IgD-negative memory B cell (primary cell): ENCODE data around the gene FAM240A. TPM values are rescaled to one million over a fixed set of nuclear protein-coding genes. Genes with fewer than 3 reads are reported as not detected.

Experiments used
- H3K27ac Mint-ChIP-seq, 3 donors: one replicate each; pipeline ENCODE4 v1.8.0; 2020 to 2022; ENCODE audit warnings: mild to moderate bottlenecking in 3 of 3, mixed read lengths in 3 of 3, moderate library complexity in 1 of 3
- H3K27me3 Mint-ChIP-seq: one replicate; pipeline ENCODE4 v1.8.0; 2021; ENCODE audit warnings: mixed read lengths
- H3K36me3 Mint-ChIP-seq: one replicate; pipeline ENCODE4 v1.8.0; 2020; ENCODE audit warnings: mild to moderate bottlenecking, mixed read lengths
- H3K4me1 Mint-ChIP-seq, 3 donors: one replicate each; pipeline ENCODE4 v1.8.0; 2020 to 2022; ENCODE audit warnings: mixed read lengths in 3 of 3, mild to moderate bottlenecking in 1 of 3
- H3K4me3 Mint-ChIP-seq, 4 donors: one replicate each; pipeline ENCODE4 v1.8.0; 2020 to 2022; ENCODE audit warnings: mild to moderate bottlenecking in 4 of 4, mixed read lengths in 4 of 4, moderate library complexity in 3 of 4
- H3K9me3 Mint-ChIP-seq, 3 donors: one replicate each; pipeline ENCODE4 v1.8.0; 2020 to 2021; ENCODE audit warnings: mixed read lengths in 3 of 3, mild to moderate bottlenecking in 1 of 3
- polyA plus RNA-seq: library from polyadenylated mRNA; unstranded; fragments of 300-500 nt; fragmentation: Illumina TruSeq; gene quantifications from one replicate; pipeline ENCODE4 v1.2.3, GENCODE V29; 2021

The FAM240A gene
- polyA plus RNA-seq, 1 donor from 2014 or later = not detected

GRCh38 chr3:46628901-46629369, 16.6 kb downstream of the FAM240A start:
- no peaks in the 10 kb centered on the region for H3K9me3 Mint-ChIP-seq
- no peaks in the 10 kb centered on the region for H3K36me3 Mint-ChIP-seq
- H3K27ac Mint-ChIP-seq = no peak overlapping the region
- H3K27me3 Mint-ChIP-seq = peaks cover 5% of the 10 kb centered on the region
- peaks cover 0 to 9% (median 7%) of the 10 kb centered on the region in 3 donors for H3K4me1 Mint-ChIP-seq
- peak overlapping the region in 3 of 4 donors; percentile 22 to 83 (median 79) for H3K4me3 Mint-ChIP-seq

GRCh38 chr3:46629551-46630517, 17.5 kb downstream of the FAM240A start:
- H3K27me3 Mint-ChIP-seq = peaks cover 2% of the 10 kb centered on the region
- peaks cover 0 to 9% (median 7%) of the 10 kb centered on the region in 3 donors for H3K4me1 Mint-ChIP-seq
- peak overlapping the region in 2 of 3 donors; percentile 34 to 50 for H3K27ac Mint-ChIP-seq
- peak overlapping the region; percentile 6 to 87 (median 58) for H3K4me3 Mint-ChIP-seq
- no peaks in the 10 kb centered on the region for H3K9me3 Mint-ChIP-seq
- no peaks in the 10 kb centered on the region for H3K36me3 Mint-ChIP-seq

DNA sequence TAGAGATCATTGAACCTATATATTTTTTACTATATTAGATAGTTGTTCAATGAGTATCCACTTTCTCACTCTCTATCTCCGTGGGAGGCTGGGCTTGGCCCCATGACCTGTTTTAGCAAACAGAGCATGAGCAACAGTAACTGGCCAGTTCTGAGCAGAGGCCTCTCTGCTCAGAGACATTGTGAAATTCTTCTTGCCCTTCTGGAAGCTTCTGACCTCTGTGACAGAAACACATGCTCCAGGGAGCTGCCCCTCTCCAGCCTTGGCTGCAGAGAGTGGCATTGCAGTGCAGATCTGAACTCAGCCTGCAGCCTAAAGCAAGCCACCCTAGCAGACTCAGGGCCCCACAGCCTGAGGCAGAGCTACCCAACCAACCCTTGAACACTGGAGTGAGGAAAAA, 20.5 kb downstream of the FAM240A start:
- no peak overlapping the region for H3K27ac Mint-ChIP-seq
- H3K36me3 Mint-ChIP-seq = no peaks in the 10 kb centered on the region
- no peaks in the 10 kb centered on the region for H3K9me3 Mint-ChIP-seq
- H3K4me3 Mint-ChIP-seq = no peak overlapping the region
- H3K27me3 Mint-ChIP-seq = peaks cover 2% of the 10 kb centered on the region
- peaks cover 0 to 9% (median 7%) of the 10 kb centered on the region in 3 donors for H3K4me1 Mint-ChIP-seq

GRCh38 chr3:46634856-46635255, 22.5 kb downstream of the FAM240A start:
- Mint-ChIP-seq H3K36me3 (no peaks in the 10 kb centered on the region), H3K9me3 (peaks cover 0 to 6% (median 0%) of the 10 kb centered on the region in 3 donors), H3K4me3 (no peak overlapping the region), H3K27ac (no peak overlapping the region), H3K27me3 (peaks cover 2% of the 10 kb centered on the region), H3K4me1 (peaks cover 0 to 4% (median 3%) of the 10 kb centered on the region in 3 donors)

DNA sequence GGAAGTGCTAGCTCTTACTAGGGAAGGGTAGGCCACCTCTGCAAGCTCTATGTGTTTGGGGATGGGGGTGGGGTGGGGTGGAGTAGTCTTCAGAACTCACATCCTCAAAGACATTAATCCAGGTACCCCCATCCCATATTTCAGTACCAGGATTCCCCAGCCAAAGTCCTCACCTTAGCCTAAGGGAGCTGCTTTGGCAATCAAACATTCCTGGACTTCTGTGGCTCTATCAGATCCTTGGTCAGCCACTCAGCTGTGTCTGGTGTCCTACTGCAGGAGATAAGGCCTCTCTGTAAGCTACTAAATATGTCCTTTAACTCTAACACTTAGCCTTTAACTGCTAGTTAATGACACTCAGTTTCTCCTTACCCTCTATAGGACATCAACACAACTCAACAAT, 26.9 kb downstream of the FAM240A start:
- Mint-ChIP-seq H3K27me3 (peaks cover 9% of the 10 kb centered on the region), H3K27ac (no peak overlapping the region), H3K4me1 (peaks cover 0 to 2% (median 0%) of the 10 kb centered on the region in 3 donors), H3K9me3 (peaks cover 2 to 16% (median 11%) of the 10 kb centered on the region in 3 donors), H3K4me3 (no peak overlapping the region), H3K36me3 (peaks cover 3% of the 10 kb centered on the region)

DNA sequence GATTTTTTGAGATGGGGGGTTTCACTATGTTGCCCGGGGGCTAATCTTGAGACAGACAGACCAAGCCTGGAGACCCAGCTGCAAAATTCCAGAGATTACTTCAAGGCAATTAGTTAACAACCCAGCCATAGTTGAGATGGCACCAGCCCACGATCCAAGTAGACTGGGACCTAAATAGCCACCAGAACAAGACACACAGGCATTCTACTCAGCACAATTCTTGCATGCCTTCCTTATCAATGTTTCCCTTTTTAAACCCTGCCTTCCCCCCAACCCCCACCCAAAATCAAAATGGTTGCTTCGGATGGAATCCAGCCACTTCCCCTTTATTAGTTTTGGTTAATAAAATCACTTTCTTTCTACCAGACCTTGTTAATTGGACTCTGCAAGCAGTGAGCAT, 28.6 kb downstream of the FAM240A start:
- Mint-ChIP-seq H3K9me3 (peaks cover 2 to 16% (median 11%) of the 10 kb centered on the region in 3 donors), H3K4me1 (peaks cover 0 to 2% (median 0%) of the 10 kb centered on the region in 3 donors), H3K4me3 (no peak overlapping the region), H3K27me3 (peaks cover 9% of the 10 kb centered on the region), H3K27ac (no peak overlapping the region), H3K36me3 (peaks cover 3% of the 10 kb centered on the region)

- peaks cover 0 to 2% (median 0%) of the 10 kb centered on the region in 3 donors for H3K4me1 Mint-ChIP-seq
- H3K27me3 Mint-ChIP-seq = peaks cover 13% of the 10 kb centered on the region
- no peak overlapping the region for H3K4me3 Mint-ChIP-seq
- no peak overlapping the region for H3K27ac Mint-ChIP-seq
- peaks cover 3% of the 10 kb centered on the region for H3K36me3 Mint-ChIP-seq
- peaks cover 2 to 16% (median 11%) of the 10 kb centered on the region in 3 donors for H3K9me3 Mint-ChIP-seq
Measured at GRCh38 chr3:46642971-46643370, 30.6 kb downstream of the FAM240A start.

DNA sequence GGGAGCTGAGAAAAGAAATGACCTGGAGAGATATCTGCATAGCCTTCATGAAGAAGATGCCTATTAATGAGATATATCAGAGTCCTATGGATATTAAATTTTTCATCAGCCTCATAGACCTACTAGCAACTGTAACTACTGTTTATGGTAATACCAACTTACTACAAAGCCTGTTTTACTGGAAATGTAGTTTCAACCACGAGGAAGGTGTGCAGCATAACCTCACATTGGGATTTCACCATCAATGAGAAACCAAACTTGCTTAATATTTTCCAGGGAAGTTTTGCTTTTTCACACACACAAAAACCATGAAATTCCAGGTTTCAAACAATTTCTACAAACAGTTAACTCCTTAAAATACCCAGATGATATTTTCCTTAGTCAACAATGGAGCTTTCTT, 31.4 kb downstream of the FAM240A start:
- H3K27me3 Mint-ChIP-seq = peaks cover 13% of the 10 kb centered on the region

GRCh38 chr3:46646700-46647099, 34.4 kb downstream of the FAM240A start:
- H3K27ac Mint-ChIP-seq = no peak overlapping the region

More for the DNA sequence above, 31.4 kb downstream of the FAM240A start:
- Mint-ChIP-seq H3K36me3 (peaks cover 3% of the 10 kb centered on the region), H3K9me3 (peaks cover 2 to 16% (median 11%) of the 10 kb centered on the region in 3 donors), H3K4me3 (no peak overlapping the region), H3K4me1 (peaks cover 0 to 2% (median 0%) of the 10 kb centered on the region in 3 donors), H3K27ac (no peak overlapping the region)

DNA sequence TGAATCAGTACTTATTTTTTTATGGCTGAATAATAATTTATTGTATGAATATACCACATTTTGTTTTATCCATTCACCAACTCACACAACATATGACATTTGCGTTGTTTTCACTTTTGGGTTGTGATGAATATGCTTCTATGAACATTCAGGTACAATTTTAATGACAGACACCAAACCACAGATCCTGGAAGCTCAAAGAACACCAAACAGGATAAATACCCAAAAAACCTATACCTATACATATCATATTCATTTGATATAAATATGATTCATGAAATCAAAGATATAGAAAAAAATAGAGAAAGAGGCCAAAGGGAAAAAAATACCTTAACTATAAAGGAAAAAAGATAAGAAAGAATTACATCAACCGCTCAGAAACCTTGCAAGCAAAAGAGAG, 35.8 kb downstream of the FAM240A start:
- peaks cover 4% of the 10 kb centered on the region for H3K27me3 Mint-ChIP-seq
- H3K27ac Mint-ChIP-seq = no peak overlapping the region
- H3K4me1 Mint-ChIP-seq = no peaks in the 10 kb centered on the region
- no peak overlapping the region for H3K4me3 Mint-ChIP-seq
- H3K36me3 Mint-ChIP-seq = peaks cover 4% of the 10 kb centered on the region
- H3K9me3 Mint-ChIP-seq = peaks cover 4 to 9% (median 8%) of the 10 kb centered on the region in 3 donors

More at GRCh38 chr3:46646700-46647099, 34.4 kb downstream of the FAM240A start:
- H3K27me3 Mint-ChIP-seq = peaks cover 11% of the 10 kb centered on the region
- peaks cover 0 to 5% (median 2%) of the 10 kb centered on the region in 3 donors for H3K9me3 Mint-ChIP-seq
- H3K4me1 Mint-ChIP-seq = no peaks in the 10 kb centered on the region
- no peak overlapping the region for H3K4me3 Mint-ChIP-seq
- peaks cover 4% of the 10 kb centered on the region for H3K36me3 Mint-ChIP-seq

GRCh38 chr3:46649436-46649835, 37.1 kb downstream of the FAM240A start:
- no peaks in the 10 kb centered on the region for H3K4me1 Mint-ChIP-seq
- peaks cover 2% of the 10 kb centered on the region for H3K36me3 Mint-ChIP-seq
- H3K27ac Mint-ChIP-seq = no peak overlapping the region
- H3K9me3 Mint-ChIP-seq = peaks cover 4 to 9% (median 8%) of the 10 kb centered on the region in 3 donors
- no peak overlapping the region for H3K4me3 Mint-ChIP-seq
- H3K27me3 Mint-ChIP-seq = peaks cover 4% of the 10 kb centered on the region

GRCh38 chr3:46651084-46651483, 38.8 kb downstream of the FAM240A start:
- H3K9me3 Mint-ChIP-seq = peaks cover 8 to 13% (median 10%) of the 10 kb centered on the region in 3 donors
- peaks cover 5% of the 10 kb centered on the region for H3K36me3 Mint-ChIP-seq
- peaks cover 0 to 8% (median 4%) of the 10 kb centered on the region in 3 donors for H3K4me1 Mint-ChIP-seq
- H3K27me3 Mint-ChIP-seq = peaks cover 8% of the 10 kb centered on the region
- no peak overlapping the region for H3K4me3 Mint-ChIP-seq
- H3K27ac Mint-ChIP-seq = no peak overlapping the region

- Mint-ChIP-seq H3K4me1 (peaks cover 0 to 8% (median 6%) of the 10 kb centered on the region in 3 donors), H3K9me3 (peaks cover 8 to 13% (median 10%) of the 10 kb centered on the region in 3 donors), H3K4me3 (no peak overlapping the region), H3K36me3 (peaks cover 5% of the 10 kb centered on the region), H3K27ac (no peak overlapping the region), H3K27me3 (peaks cover 6% of the 10 kb centered on the region)
Measured at GRCh38 chr3:46655271-46655670, 42.9 kb downstream of the FAM240A start.

- peaks cover 10% of the 10 kb centered on the region for H3K27me3 Mint-ChIP-seq
- H3K9me3 Mint-ChIP-seq = peaks cover 6 to 10% (median 10%) of the 10 kb centered on the region in 3 donors
- peaks cover 0 to 8% (median 6%) of the 10 kb centered on the region in 3 donors for H3K4me1 Mint-ChIP-seq
- peak overlapping the region in 1 of 4 donors; percentile 41 for H3K4me3 Mint-ChIP-seq
- H3K27ac Mint-ChIP-seq = no peak overlapping the region
- peaks cover 5% of the 10 kb centered on the region for H3K36me3 Mint-ChIP-seq
Measured at GRCh38 chr3:46656778-46657556, 44.6 kb downstream of the FAM240A start.
